Colonic mucosa (tissue), 4 donors: ENCODE measurements around the gene DDX31. TPM values are rescaled to one million over a fixed set of nuclear protein-coding genes. Genes with fewer than 3 reads are reported as not detected.

Experiments used
- DNase-seq: peaks from one replicate; pipeline ENCODE4 v3.0.0-alpha.2; 2020
- H3K27ac ChIP-seq: fragments of 200-600 bp; one replicate; pipeline ENCODE4 v1.8.0; 2021
- H3K27me3 ChIP-seq: fragments of 200-600 bp; one replicate; pipeline ENCODE4 v1.8.0; 2021
- H3K36me3 ChIP-seq: fragments of 200-600 bp; one replicate; pipeline ENCODE4 v1.8.0; 2021
- H3K4me1 ChIP-seq: fragments of 200-600 bp; one replicate; pipeline ENCODE4 v1.8.0; 2021; ENCODE audit warnings: mild to moderate bottlenecking
- H3K4me3 ChIP-seq: fragments of 200-600 bp; one replicate; pipeline ENCODE4 v1.8.0; 2021
- H3K9ac ChIP-seq, 2 donors: one replicate each; pipeline ENCODE4 v1.7.0; 2013; ENCODE audit warnings: control low read depth in 2 of 2, low read depth in 2 of 2, low read length in 2 of 2
- H3K9me3 ChIP-seq: fragments of 200-600 bp; one replicate; pipeline ENCODE4 v1.8.0; 2021
- CTCF ChIP-seq: fragments of 200-600 bp; IDR thresholded peaks from one replicate; pipeline ENCODE4 v1.8.0; 2022; ENCODE audit warnings: antibody characterized with exemption, mild to moderate bottlenecking
- intact Hi-C: fragments of 100-400 bp; cut with DNase I; formaldehyde crosslinking; loops from one replicate; pipeline ENCODE4 v1.14.1; 2022
- total RNA-seq, 2 donors: library from RNA; stranded (reverse); fragmentation: NEBNext Ultra II Directional in 1 of 2; extraction: Animal tissue kit (Norgen Biotek cat#: 25700) in 1 of 2; gene quantifications; one replicate each; pipeline ENCODE4 v1.2.1, GENCODE V29; 2021
- donor health status: healthy.
- donor health status: DM: no; HTN: no; CAD: no.
- donor health status: DM: no; HTN: no; CAD: no.

DDX31 gene
- total RNA-seq, 2 donors from 2014 or later, result 6.8 to 11.6 TPM

- no peak overlapping the region for H3K27ac ChIP-seq
- H3K27me3 ChIP-seq, result no peaks in the 10 kb centered on the region
Observed at GRCh38 chr9:132641216-132641615, 28.6 kb downstream of the DDX31 start.

GRCh38 chr9:132639322-132639721 lies 30.5 kb downstream of the DDX31 start:
- no peak for TF ChIP-seq CTCF
- Histone ChIP-seq H3K27me3 (no peaks in the 10 kb centered on the region), H3K9me3 (no peaks in the 10 kb centered on the region), H3K27ac (peak overlapping the region; percentile 16), H3K36me3 (no peaks in the 10 kb centered on the region), H3K9ac (peak overlapping the region in 1 of 2 donors; percentile 66), H3K4me3 (no peak overlapping the region), H3K4me1 (no peaks in the 10 kb centered on the region)
- peak; percentile 72 for DNase-seq
- intact Hi-C loops, result no loop called here

More at GRCh38 chr9:132641216-132641615, 28.6 kb downstream of the DDX31 start:
- no peaks in the 10 kb centered on the region for H3K36me3 ChIP-seq
- no peaks in the 10 kb centered on the region for H3K9me3 ChIP-seq
- TF ChIP-seq CTCF, result no peak
- intact Hi-C loops, result no loop called here
- no peak overlapping the region for H3K4me3 ChIP-seq
- no peaks in the 10 kb centered on the region for H3K4me1 ChIP-seq
- no peak overlapping the region for H3K9ac ChIP-seq
- DNase-seq, result no peak

GRCh38 chr9:132638240-132638639 lies 31.5 kb downstream of the DDX31 start:
- Histone ChIP-seq H3K9me3 (no peaks in the 10 kb centered on the region), H3K4me3 (no peak overlapping the region), H3K9ac (no peak overlapping the region), H3K27ac (no peak overlapping the region), H3K4me1 (no peaks in the 10 kb centered on the region), H3K27me3 (no peaks in the 10 kb centered on the region), H3K36me3 (no peaks in the 10 kb centered on the region)
- TF ChIP-seq CTCF, result no peak
- intact Hi-C loops, result no loop called here
- no peak for DNase-seq

GRCh38 chr9:132637801-132638200 lies 32.0 kb downstream of the DDX31 start:
- Histone ChIP-seq H3K9ac (no peak overlapping the region), H3K36me3 (no peaks in the 10 kb centered on the region), H3K4me3 (no peak overlapping the region), H3K27ac (peak overlapping the region; percentile 39), H3K4me1 (peaks cover 2% of the 10 kb centered on the region), H3K27me3 (no peaks in the 10 kb centered on the region), H3K9me3 (no peaks in the 10 kb centered on the region)
- no peak for TF ChIP-seq CTCF
- DNase-seq, result no peak
- intact Hi-C loops, result no loop called here

GRCh38 chr9:132637351-132637750 lies 32.4 kb downstream of the DDX31 start:
- H3K27ac ChIP-seq, result peak overlapping the region; percentile 39
- H3K4me3 ChIP-seq, result no peak overlapping the region
- peak; percentile 71 for DNase-seq
- H3K9ac ChIP-seq, result no peak overlapping the region
- H3K4me1 ChIP-seq, result peaks cover 7% of the 10 kb centered on the region
- H3K9me3 ChIP-seq, result no peaks in the 10 kb centered on the region
- H3K36me3 ChIP-seq, result no peaks in the 10 kb centered on the region
- no peaks in the 10 kb centered on the region for H3K27me3 ChIP-seq
- no peak for TF ChIP-seq CTCF
- intact Hi-C loops, result no loop called here

GRCh38 chr9:132634327-132634726 lies 35.5 kb downstream of the DDX31 start:
- TF ChIP-seq CTCF, result no peak
- DNase-seq, result no peak
- no peaks in the 10 kb centered on the region for H3K27me3 ChIP-seq
- H3K4me3 ChIP-seq, result no peak overlapping the region
- H3K9me3 ChIP-seq, result no peaks in the 10 kb centered on the region
- no peak overlapping the region for H3K9ac ChIP-seq
- no peak overlapping the region for H3K27ac ChIP-seq
- H3K36me3 ChIP-seq, result no peaks in the 10 kb centered on the region
- peaks cover 7% of the 10 kb centered on the region for H3K4me1 ChIP-seq
- intact Hi-C loops, result no loop called here
